Measurements from ENCODE around the gene GCA.

DNA sequence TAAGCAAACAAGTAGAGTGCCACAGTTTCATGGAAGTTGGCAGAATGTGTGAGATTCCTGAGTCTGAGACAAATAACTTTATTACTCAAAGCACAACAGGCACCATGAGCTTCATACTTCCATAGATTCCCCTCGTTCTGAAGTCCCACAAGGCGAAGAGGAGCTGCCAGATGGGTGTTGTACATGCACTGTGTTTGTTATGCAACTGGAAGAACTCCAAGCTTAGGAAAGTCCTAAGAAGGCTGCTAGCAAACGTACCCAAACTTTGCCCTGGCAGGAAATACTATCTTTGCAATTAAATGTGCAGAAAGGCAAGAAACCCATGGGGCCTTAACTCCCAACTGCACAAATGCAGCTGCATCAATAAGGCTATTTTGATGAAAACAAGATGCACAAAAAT is 1.6 kb upstream of the GCA start:
- TF ChIP-seq POLR2A (IDR thresholded peaks at IDR 0.05; ENCODE audit: low read depth, low read length), result no peak
- no peak for TF ChIP-seq TAF1 (IDR thresholded peaks at IDR 0.05; ENCODE audit: borderline replicate concordance, low read depth, low read length)
- no peak for TF ChIP-seq POLR2AphosphoS5 (IDR thresholded peaks at IDR 0.05; ENCODE audit: low read depth, low read length)

Data from GM12892 (cell line).